HG02885 (cell line): ENCODE measurements around the gene CCND1.

Experiments
- ATAC-seq: cut with Tn5 transposase; IDR thresholded peaks from one replicate; pipeline ENCODE4 v1.9.1; 2021; ENCODE audit warnings: mild to moderate bottlenecking; ENCODE audit not compliant: unreplicated experiment, poor library complexity

Gene CCND1

GRCh38 chr11:69640995-69641581 lies at the start of gene CCND1:
TSS of gene CCND1 (plus strand) at chr11:69641156. CDS start at chr11:69641314, 158 bp downstream.
- no peak for ATAC-seq

GRCh38 chr11:69592986-69593650 lies 47.8 kb upstream of the CCND1 start:
- no peak for ATAC-seq

DNA sequence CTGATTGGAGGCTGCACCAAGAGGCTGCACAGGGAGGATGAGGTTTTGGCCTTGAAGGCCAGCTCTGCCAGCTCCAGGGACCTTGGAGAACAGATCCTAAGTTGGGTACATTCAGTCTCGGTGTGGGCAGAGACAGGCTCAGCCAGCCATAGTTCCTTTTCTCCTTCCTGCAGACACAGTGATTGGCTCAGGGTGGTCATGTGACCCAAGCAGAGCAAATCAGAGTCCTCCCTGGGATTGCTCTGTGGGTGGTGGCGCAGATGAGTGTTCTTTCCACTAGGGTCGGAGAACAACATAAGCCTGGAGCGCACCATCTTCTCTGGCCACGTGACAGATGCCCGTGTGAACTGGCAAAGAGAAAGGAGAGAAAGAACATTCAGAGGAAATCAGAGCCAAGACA lies 47.1 kb upstream of the CCND1 start:
- no peak for ATAC-seq

GRCh38 chr11:69594481-69594880 lies 46.5 kb upstream of the CCND1 start:
- ATAC-seq: no peak

- ATAC-seq: no peak
Observed at GRCh38 chr11:69595805-69596665, 44.9 kb upstream of the CCND1 start.

- no peak for ATAC-seq
Observed at GRCh38 chr11:69598147-69598546, 42.8 kb upstream of the CCND1 start.

DNA sequence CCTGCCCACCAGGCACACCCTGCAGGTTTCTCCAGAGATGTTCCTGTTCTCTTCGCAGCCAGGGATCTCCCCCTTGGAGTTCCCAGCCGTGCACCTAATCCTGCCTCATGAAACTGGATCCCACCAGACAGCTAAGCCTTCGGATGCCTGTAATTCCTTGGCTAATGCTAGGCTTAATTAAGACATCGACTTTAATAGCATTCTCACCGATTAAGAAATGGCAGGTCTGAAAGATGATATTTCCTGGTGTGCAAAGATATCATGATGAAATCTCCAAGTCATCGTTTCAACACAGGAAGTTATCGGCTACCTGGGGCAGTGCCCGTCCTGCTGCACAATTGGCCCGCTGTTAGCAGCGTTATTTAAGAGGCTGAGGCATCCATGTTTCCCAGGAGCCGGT lies 41.5 kb upstream of the CCND1 start:
- ATAC-seq: no peak

- no peak for ATAC-seq
Observed at GRCh38 chr11:69600001-69600400, 41.0 kb upstream of the CCND1 start.

- ATAC-seq: no peak
Observed at GRCh38 chr11:69601011-69601975, 39.7 kb upstream of the CCND1 start.

DNA sequence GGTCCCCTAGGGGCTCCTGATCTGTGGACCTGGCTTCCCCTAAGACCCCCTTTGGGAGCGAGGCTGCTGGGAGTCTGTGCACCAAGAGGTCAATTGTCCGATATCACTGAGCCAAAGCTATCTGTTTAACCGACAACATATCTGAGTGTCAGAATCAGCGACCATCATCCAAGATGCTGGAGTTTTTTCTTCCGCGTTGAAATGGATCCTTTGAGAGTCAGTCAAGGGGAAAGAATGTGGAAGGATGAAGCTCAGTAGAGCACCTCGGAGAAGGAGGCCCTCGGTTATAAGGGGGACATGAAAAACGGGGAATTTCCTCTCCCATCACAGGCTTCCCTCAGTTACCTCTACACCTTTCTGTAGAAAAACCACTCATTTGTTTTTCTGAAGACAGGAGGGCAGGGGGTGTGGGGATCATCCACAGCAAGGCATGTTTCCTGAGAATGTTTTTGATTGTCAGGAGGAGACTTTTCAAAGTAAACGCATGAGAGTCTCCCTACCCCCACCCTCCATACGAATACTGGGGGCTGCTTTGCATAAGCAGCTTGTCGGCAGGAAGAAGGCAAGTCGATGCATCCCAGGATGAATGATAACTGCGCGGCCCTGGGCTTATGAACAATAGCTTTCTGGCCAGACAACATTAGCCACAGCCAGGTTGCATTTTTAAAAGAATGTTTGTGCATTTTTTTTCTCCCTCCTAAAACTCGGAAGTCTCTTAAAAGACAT lies 37.7 kb upstream of the CCND1 start:
- ATAC-seq: no peak

GRCh38 chr11:69604055-69604454 lies 36.9 kb upstream of the CCND1 start:
- no peak for ATAC-seq

DNA sequence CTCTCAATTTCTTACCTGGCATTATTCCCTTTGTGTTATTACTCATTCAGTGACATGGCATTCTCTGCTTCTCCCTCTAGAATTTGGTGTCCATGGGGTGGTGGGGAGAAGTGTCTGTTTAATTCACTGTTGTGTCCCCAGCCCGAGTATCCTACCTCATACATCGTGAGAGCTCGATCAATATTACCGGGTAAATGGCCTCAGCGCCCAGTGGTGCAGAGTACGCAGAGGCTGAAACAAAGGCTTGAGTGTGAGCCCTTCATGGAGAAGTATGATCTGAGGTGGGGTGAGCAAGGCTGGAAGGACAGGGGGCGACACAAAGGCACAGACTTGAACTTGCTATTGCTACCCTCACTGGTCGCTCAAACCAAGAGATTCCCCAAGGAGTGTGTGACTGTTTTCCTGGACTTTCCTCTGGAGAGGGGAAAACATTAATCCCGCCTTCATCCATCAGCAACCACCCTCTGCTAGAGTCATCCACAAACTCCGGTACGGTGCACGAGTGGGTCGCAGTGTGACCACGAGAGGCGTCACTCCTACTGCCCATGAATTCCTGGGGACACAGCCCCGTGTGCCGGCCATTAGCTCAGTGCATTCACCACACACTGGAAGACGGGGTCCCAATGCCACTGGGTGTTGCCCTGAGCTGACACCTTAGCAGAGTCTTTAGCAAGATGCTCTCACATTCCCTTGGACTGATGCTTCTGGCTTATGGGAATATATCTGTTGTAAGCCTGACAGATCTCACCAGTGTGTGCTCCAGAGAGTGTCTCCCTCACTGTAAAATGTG lies 35.0 kb upstream of the CCND1 start:
- no peak for ATAC-seq

GRCh38 chr11:69609351-69609750 lies 31.6 kb upstream of the CCND1 start:
- ATAC-seq: no peak

DNA sequence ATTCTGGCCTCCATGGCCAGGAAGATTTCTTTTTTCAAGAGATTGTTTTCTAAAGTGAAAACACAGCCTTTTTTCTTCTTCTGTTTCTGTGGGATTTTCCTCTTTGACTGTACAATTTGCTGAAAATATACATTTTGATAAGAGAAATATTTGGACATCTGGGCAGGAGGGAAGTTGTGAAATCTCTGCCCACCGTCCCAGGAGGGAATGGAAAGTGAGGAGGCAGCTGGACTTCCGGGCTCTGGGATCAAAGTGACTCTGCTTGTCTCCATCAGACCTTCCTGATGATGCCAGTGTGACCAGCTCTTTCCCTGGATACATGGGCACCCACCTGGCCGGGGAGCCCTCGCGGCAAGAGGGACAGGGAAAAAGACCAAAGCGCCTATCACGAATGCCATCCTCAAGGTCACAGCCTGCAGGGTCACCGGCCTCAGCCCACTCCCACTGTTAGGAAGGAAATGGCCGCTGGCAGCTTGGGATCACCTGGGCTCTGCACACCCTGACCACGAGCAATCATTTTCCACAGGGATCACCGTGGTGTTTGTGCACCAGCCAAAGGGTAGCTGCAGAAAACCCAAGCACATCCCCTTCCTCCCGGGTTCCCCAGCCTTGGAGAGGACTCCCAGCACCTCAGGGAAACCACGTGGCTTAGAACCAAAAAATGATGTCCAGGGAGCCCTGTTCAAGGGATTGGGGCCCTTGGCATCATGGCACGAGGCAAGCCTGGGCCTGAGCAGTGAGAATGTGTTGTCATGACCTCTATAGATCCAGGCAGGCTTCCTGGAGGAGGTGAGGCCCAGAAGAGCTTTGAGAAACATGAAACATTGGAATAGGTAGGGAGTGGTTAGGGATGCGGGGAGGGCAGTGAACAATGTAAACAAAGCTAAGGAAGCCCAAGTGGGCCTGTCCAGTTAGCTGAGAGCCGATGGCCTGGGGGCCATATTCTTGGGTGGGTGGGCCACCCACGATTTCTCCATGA lies 29.1 kb upstream of the CCND1 start:
- ATAC-seq: no peak

DNA sequence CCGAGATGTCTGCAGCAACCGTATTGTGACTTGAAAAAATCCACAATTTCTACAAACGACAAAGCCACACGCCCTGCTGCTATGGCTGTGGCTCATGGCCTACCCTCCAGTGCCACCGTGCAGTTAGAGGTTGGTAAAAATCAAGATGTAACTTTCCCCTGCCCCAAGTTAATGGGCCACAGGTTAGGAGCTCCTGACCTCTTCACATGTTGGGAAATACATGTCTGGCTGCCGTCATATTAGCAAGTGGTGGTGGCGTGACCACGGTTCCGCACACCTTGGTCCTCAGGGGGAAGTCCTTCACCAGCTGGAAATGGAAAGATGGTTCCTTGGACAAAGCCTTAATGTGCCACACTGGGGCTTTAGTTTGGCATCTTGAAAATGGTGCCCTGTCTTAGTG lies 27.4 kb upstream of the CCND1 start:
- no peak for ATAC-seq

- ATAC-seq: no peak
Observed at GRCh38 chr11:69614085-69614484, 26.9 kb upstream of the CCND1 start.

DNA sequence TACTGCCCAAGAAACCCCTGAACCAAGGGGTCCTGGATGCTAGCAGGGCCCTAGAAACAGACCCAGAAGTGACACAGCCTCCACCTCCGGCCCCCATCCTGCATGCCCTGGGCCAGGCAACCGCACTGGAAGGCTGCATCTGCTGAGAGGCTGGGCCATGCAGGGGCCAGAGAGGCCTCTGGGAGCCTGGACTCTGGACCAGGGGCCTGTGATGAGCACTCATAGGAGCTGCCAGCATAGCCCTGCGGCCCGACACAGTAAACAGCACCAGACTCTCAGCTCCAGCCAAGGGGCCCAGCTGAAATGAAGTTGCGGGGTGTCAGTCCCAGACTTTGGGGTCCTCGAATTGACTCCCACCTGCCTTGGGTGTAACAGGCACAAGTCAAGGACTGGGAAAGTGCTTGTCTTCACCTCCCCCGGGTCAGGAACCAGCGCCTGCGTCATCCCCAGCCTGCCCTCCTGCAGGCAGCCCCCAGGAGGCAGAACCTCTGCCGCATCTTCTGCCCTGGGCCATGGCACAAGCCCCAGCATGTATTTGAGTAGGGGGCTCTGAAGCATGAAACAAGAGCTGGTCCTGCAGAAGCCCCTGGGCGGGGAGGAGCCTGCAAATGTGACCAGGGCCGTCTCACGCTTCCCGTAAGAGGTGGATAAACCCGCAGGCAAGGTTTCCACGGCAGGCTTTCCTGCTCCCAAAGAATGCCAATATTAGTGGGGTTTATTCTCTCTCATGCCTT lies 25.2 kb upstream of the CCND1 start:
- no peak for ATAC-seq
